GM06990 (cell line): ENCODE measurements around the gene TNFRSF13B.

Experiments
- DNase-seq: peaks from one replicate; pipeline ENCODE4 v3.0.0-alpha.2; 2011; ENCODE audit not compliant: insufficient read length; ENCODE audit errors: extremely low read depth
- H3K27me3 ChIP-seq: replicated peaks from 2 replicates; pipeline ENCODE4 v1.6.0; 2011; ENCODE audit warnings: low read length; ENCODE audit not compliant: control insufficient read depth, insufficient read depth
- H3K36me3 ChIP-seq: 2 replicates; pipeline ENCODE4 v1.5.1; 2011; ENCODE audit warnings: low read length; ENCODE audit not compliant: control insufficient read depth, insufficient read depth
- H3K4me3 ChIP-seq: replicated peaks from 2 replicates; pipeline ENCODE4 v1.5.1; 2011; ENCODE audit warnings: low read depth, mild to moderate bottlenecking, control low read depth, low read length
- CTCF ChIP-seq: IDR thresholded peaks from 2 replicates; pipeline ENCODE4 v1.5.1; 2011; ENCODE audit warnings: low read length, control low read depth, mild to moderate bottlenecking, inconsistent platforms; ENCODE audit not compliant: insufficient read depth, poor library complexity, severe bottlenecking

The TNFRSF13B gene

GRCh38 chr17:16930571-16931317 lies 41.2 kb downstream of the TNFRSF13B start:
- no peak for TF ChIP-seq CTCF
- Histone ChIP-seq H3K36me3 (peaks cover 33% of the 10 kb centered on the region), H3K4me3 (no peak overlapping the region), H3K27me3 (no peaks in the 10 kb centered on the region)
- DNase-seq, result no peak

- no peak for TF ChIP-seq CTCF
- H3K27me3 ChIP-seq, result no peaks in the 10 kb centered on the region
- DNase-seq, result no peak
- no peak overlapping the region for H3K4me3 ChIP-seq
- H3K36me3 ChIP-seq, result peaks cover 35% of the 10 kb centered on the region
These were observed 42.0 kb downstream of the TNFRSF13B start for GRCh38 chr17:16929757-16930520.

- TF ChIP-seq CTCF, result no peak
- Histone ChIP-seq H3K27me3 (no peaks in the 10 kb centered on the region), H3K36me3 (peaks cover 33% of the 10 kb centered on the region), H3K4me3 (no peak overlapping the region)
- no peak for DNase-seq
These were observed 42.8 kb downstream of the TNFRSF13B start for GRCh38 chr17:16929035-16929680.

GRCh38 chr17:16928406-16929034 lies 43.4 kb downstream of the TNFRSF13B start:
- DNase-seq, result no peak
- Histone ChIP-seq H3K36me3 (peaks cover 32% of the 10 kb centered on the region), H3K27me3 (no peaks in the 10 kb centered on the region), H3K4me3 (no peak overlapping the region)
- TF ChIP-seq CTCF, result no peak

- H3K27me3 ChIP-seq, result no peaks in the 10 kb centered on the region
- H3K4me3 ChIP-seq, result no peak overlapping the region
- no peak for TF ChIP-seq CTCF
- peaks cover 32% of the 10 kb centered on the region for H3K36me3 ChIP-seq
- no peak for DNase-seq
These were observed 44.1 kb downstream of the TNFRSF13B start for GRCh38 chr17:16927641-16928321.
